Myocyte (in vitro differentiated cells): ENCODE results near the gene ZNF316. TPM values are rescaled to one million over a fixed set of nuclear protein-coding genes. Genes with fewer than 3 reads are reported as not detected.

Experiments used
- DNase-seq: peaks from one replicate; pipeline ENCODE4 v3.0.0-alpha.2; 2012; ENCODE audit warnings: low read depth
- polyA plus RNA-seq: library from polyadenylated mRNA; unstranded; fragments of >200 nt; gene quantifications from one replicate; pipeline ENCODE4 v1.2.1, GENCODE V29; 2012; ENCODE audit warnings: missing spikeins
- total RNA-seq: library from RNA; depleted of rRNA; stranded (reverse); fragments of >200 nt; gene quantifications from 2 replicates; pipeline ENCODE4 v1.2.3, GENCODE V29; 2014

The ZNF316 gene
- total RNA-seq, result 33.7 and 40.8 TPM in 2 replicates
- 35.3 TPM for polyA plus RNA-seq

DNA sequence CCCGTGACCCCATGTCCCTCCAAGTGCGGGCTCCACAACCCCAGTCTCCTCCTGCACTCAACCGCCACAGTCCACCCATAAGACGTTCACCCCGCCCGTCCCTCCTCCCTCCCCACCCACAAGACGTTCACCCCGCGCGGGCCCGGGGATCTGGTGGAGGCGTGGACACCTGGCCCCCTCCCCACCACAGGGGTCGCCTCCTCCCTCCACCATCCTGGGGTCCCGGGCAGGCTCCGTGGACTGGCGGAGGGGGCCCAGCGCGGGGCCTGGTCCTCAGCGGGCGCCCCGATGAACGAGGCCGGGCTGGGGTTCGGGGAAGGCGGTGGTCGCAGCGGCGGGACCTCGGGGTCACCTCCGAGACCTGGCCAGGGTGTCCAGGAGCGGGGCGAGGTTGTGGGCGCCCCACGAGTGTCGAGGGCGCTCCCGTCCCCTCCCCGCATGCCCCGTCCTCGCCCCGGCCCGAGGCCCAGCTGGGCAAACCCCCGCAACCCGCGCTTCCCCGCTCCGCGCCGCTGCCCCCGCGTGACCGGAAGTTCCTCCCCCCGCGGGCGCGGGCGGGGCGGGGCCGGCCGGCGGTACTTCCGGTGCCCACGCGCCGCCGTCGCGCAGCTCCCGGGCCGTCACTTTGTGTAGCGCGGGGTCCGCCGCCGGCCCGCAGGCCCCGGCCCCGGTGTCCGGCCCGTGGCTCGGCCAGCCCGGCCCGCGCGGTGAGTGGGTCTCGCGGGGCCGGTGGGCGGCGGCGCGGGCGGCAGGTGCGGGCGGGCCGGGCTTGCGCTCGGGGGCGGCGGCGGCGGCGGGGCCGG is at the start of gene ZNF316:
Gene ZNF316 (plus strand): TSS at position 578 of the 803 bp plus-strand sequence. CDS start 5,092 bp downstream, outside the sequence.
- peak; percentile 70 for DNase-seq

DNA sequence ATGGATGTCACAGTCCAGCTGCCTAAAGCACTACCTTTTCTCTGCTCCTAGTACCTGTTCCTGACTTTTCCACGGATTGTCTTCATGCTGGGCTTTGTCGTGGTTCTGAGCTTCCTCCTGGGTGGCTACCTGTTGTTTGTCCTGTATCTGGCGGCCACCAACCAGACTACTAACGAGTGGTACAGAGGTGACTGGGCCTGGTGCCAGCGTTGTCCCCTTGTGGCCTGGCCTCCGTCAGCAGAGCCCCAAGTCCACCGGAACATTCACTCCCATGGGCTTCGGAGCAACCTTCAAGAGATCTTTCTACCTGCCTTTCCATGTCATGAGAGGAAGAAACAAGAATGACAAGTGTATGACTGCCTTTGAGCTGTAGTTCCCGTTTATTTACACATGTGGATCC is 48.6 kb upstream of the ZNF316 start:
- DNase-seq, result no peak

DNA sequence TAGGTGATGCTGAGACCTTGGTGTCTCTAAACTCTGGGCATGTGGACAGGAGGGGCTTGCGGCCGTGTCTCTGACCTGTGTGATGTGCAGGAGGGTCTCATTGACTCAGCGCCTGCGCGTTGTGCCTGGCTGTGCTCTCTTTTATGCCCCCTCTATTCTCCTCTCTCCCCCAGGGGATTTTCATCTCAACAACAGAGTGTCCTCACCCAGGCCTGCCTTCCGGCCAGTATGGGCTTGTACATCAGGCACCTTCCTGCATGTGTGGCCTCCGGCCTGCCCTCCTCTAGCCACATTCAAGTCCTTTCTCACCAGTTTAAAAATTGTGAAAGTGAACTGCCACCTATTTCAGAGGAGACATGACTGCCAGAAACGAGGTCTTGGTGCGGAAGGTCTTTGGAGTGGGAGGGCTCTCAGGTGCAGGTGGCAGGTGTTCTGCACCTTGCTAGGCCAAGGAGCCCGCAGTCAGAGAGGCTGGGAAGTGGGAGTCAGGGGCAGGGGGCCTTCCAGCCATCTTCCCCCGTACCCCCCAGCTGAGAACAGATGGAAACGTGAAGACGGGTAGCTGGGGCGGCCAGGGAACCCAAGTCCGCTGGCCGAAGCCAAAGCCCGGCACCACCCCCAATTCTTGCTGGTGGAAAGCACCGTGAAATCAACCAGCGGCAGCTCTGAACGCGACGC is 47.8 kb upstream of the ZNF316 start:
- DNase-seq, result no peak

- DNase-seq, result peak; percentile 88
These were observed 47.1 kb upstream of the ZNF316 start, which contains the start of gene INTS15 for GRCh38 chr7:6589829-6590644. TSS of gene INTS15 (plus strand) at chr7:6590021. CDS start at chr7:6590284, 263 bp downstream.

DNA sequence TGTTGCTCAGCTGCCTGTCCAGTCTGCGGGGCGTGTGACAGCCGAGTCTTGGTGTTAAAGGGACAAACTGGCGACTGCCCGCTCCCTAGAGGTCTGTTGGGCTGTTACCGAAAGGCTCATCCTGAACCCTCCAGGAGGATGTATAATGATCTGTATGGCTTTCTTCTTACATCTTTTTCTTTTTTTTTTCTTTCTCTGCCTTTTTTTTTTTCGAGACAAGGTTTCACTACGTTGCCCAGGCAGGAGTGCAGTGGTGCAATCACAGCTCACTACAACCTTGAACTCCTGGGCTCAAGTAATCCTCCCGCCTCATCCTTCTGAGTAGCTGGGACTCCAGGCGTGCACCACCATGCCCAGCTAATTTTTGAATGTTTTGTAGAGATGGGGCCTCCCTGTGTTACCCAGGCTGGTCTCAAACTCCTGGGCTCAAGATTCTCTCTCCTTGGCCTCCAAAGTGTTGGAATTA is 46.4 kb upstream of the ZNF316 start:
- DNase-seq, result peak; percentile 57

- DNase-seq, result no peak
These were observed 37.0 kb upstream of the ZNF316 start for GRCh38 chr7:6600093-6600492.

- DNase-seq, result no peak
These were observed 32.7 kb upstream of the ZNF316 start for GRCh38 chr7:6604458-6604857.

DNA sequence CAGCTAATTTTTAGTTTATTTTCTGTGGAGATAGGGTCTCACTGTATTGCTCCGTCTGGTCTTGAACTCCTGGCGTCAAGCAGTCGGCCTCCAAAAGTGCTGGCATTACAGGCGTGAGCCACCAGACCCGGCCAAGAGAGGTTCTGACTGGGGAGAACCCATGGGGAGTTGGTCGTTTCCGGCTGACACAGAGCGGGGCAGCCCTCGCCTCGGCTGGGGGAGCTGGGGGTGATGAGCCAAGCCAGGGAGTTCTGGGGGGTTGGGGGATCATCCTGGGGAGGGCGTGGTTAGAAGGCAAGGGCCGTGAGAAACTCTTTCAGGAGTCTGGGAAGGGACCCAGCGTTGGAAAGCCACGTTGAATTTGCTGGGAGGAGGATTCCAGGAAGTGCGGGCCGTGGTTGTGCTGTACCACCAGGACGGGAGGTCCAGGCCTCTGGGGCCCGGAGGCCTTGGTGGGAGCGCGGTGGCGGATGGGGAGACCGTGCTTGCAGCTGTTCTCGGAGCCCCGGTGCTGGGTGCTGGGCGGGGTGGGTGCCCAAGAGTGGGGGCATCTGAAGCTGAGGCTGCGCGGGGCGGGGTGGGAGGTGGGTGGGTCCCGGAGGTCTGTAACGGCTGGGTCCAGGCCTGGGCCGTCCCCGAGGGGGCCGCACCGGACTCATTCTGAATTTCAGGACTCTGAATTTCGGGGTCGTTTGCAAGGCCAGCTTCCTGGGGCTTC is 30.1 kb upstream of the ZNF316 start:
- no peak for DNase-seq

DNA sequence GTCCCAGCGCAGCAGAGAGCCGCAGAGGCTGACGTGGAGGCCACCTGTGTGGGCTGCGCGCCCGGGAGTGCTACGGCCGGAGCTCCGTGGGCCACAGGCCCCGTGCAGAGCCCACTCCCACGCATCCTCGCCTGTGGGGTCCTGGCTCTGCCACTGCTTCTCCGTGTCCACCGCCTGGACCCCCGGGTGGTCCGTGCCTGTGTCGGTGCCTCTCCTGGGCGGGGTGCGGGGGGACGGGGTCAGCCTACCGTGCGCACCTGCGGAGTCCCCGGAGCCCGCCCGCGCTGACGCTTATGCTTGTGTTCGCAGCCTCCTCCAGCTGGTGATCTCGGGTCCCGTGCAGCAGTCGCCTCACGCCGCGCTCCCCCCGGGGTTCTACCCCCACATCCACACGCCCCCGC is 29.5 kb upstream of the ZNF316 start:
- no peak for DNase-seq

- DNase-seq, result no peak
These were observed 29.0 kb upstream of the ZNF316 start for GRCh38 chr7:6608081-6608480.

GRCh38 chr7:6608794-6609193 is 28.3 kb upstream of the ZNF316 start:
- no peak for DNase-seq

GRCh38 chr7:6612819-6613218 is 24.3 kb upstream of the ZNF316 start:
- no peak for DNase-seq

DNA sequence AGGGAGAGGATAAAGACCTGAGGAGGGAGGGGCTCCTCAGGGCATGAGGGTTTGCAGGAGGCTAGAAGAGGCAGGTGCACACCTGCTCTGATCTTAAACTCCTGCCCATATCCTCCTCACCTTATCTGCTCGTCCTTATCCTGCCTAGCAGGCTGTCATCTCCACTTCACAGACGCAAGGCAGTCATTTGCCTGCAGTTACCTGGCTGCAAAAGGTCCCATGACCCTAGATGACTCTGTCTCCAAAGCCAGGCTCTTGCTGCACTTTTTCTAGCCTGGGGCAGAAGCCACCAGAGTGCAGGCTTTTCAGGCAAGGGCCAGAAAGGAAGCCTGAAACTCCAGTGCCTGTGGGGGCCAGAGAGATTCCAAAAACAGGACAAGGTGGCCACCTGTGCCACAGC is 23.4 kb upstream of the ZNF316 start:
- no peak for DNase-seq

DNA sequence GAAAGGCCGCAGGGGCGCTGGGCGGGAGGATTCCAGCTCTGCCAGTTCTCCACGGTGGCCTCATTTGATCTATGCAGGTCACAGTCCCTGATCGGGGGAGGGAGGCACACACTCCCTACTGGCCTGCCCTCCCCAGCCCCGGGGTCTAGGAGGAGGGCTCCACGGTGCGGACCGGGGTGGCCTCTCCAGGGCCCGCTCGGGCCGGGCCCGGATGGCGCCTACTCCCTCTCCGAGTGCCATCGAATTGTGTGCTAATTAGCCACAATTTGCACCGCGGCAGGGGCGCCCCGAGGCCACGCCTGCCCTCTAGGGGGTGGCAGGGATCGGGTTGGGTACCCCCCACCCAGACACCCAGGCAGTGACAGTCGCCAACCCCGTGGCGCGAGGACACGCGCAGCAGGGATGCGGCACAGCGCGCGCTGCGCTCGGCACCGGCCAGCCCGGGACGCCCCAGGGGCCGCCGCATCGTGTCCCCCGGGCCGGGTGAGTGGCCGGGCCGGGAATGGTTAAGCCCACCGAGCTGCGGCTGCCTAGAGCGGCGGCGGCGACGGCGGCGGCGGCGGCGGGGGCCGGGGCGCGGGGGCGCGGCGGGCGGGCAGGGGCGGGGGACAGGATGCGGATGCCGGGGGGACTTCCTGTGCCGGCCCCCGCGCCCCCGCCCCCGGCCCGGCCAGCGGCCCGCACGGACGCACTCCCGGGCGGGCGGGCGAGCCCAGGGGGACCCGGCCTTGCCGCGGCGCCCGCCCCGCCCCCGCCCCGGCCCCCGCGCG is 22.0 kb upstream of the ZNF316 start, which contains the start of gene ZNF853:
Gene ZNF853 (plus strand): TSS at position 658 of the 770 bp plus-strand sequence. CDS start 565 bp downstream, outside the sequence.
- no peak for DNase-seq

GRCh38 chr7:6615723-6616555 is 21.2 kb upstream of the ZNF316 start:
- DNase-seq, result peak; percentile 13

DNA sequence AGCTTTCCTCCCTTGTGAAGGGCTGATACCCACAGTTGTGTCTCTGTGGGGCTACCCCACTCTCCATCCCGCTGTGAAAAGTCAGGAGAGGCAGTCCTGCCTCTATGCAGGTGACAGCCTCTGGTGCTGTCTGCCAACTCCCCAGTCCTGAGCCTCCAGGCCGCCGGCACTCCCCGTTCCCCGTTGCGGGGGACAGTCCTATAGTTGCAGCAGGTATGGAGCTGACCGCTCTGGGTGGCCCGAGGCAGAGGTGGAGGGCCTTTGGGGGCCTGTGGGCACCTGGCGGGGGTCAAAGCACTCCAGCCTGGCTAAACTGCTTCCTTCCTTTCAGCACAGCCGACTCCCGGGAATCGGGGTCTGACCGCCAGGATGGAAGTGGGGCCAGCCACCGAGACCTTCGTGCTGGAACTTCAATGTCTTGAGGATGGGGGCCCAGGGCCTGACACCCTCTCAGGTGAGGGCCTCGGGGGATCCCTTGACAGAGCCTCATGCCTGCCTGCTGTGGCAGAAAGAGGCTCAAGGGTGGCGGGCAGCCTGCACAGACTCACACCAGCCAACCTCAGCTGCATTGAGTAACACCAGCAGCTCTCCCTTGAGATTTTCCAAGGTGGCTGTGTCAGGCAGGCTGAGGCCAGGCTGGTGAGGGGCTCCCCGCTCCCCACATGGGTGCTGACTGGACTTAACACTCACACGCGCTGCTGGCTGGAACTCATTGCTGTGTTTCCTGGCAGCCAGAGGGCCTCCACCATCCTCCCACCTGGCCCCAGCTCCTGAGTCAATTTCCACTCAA is 20.1 kb upstream of the ZNF316 start:
- DNase-seq, result no peak

DNA sequence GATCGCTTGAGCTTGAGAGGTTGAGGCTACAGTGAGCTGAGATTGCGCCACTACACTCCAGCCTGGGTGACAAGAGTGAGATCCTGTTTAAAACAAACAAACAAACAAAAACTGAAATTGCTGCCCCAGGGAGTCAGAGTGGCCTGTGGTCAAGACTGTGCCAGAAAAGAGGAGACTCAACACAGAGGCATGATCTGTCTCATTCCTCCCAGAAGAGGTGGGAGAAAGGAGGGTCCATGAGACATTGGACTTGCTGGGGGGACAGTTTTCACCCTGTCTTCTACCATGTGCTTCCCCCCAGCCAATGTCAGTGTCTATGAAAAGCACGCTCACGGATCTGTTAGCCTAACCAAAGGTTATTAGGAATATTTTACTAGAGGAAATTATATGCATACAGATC is 18.5 kb upstream of the ZNF316 start:
- DNase-seq, result no peak

- DNase-seq, result no peak
These were observed 17.2 kb upstream of the ZNF316 start for GRCh38 chr7:6619961-6620360.
